OCI-LY1 (cell line): Measurements from ENCODE around the gene S100A9.

Source experiments
- H2AFZ ChIP-seq: fragments of 200-600 bp; sonication (generic), shearing (Covaris generic); 2 replicates; pipeline ENCODE4 v1.6.0; 2014; ENCODE audit warnings: antibody characterized with exemption, mild to moderate bottlenecking, low read length
- H3F3A ChIP-seq: fragments of 200-600 bp; sonication (generic), shearing (Covaris generic); 2 replicates; pipeline ENCODE4 v1.6.0; 2014; ENCODE audit warnings: mild to moderate bottlenecking, antibody characterized with exemption, low read length, moderate library complexity; ENCODE audit not compliant: insufficient read depth
- H3K27ac ChIP-seq: fragments of 200-600 bp; sonication (generic); 2 replicates; pipeline ENCODE4 v1.5.1; 2014; ENCODE audit warnings: low read length, mixed run types, mild to moderate bottlenecking, low read depth; ENCODE audit not compliant: poor library complexity, severe bottlenecking
- H3K27me3 ChIP-seq: fragments of 200-600 bp; sonication (generic); 2 replicates; pipeline ENCODE4 v1.6.0; 2014; ENCODE audit warnings: antibody characterized with exemption, mild to moderate bottlenecking, low read length, moderate library complexity; ENCODE audit not compliant: insufficient read depth
- H3K36me3 ChIP-seq: fragments of 200-600 bp; sonication (generic); 2 replicates; pipeline ENCODE4 v1.6.1; 2014; ENCODE audit warnings: mild to moderate bottlenecking, antibody characterized with exemption, low read length, moderate library complexity, mixed read lengths; ENCODE audit not compliant: insufficient read depth
- H3K4me1 ChIP-seq: fragments of 200-600 bp; sonication (generic); 2 replicates; pipeline ENCODE4 v1.5.1; 2014; ENCODE audit warnings: mild to moderate bottlenecking, low read length, moderate library complexity; ENCODE audit not compliant: insufficient read depth, severe bottlenecking
- H3K4me2 ChIP-seq: fragments of 200-600 bp; sonication (generic), shearing (Covaris generic); 2 replicates; pipeline ENCODE4 v1.6.1; 2014; ENCODE audit warnings: low read length
- H3K4me3 ChIP-seq: fragments of 200-600 bp; sonication (generic); 2 replicates; pipeline ENCODE4 v1.5.1; 2014; ENCODE audit warnings: low read length, low read depth, mild to moderate bottlenecking, mixed read lengths; ENCODE audit not compliant: poor library complexity, severe bottlenecking
- H3K79me2 ChIP-seq: fragments of 200-600 bp; shearing (Covaris generic); 2 replicates; pipeline ENCODE4 v1.6.1; 2016; ENCODE audit warnings: mixed run types, low read length, mixed read lengths; ENCODE audit not compliant: insufficient read depth
- H3K9ac ChIP-seq: fragments of 200-600 bp; sonication (generic), shearing (Covaris generic); 2 replicates; pipeline ENCODE4 v1.6.1; 2014; ENCODE audit warnings: mild to moderate bottlenecking, low read length, mixed read lengths
- H3K9me2 ChIP-seq: fragments of 200-600 bp; sonication (generic), shearing (Covaris generic); 2 replicates; pipeline ENCODE4 v1.6.1; 2014; ENCODE audit warnings: low read depth, mild to moderate bottlenecking, low read length, mixed read lengths
- H3K9me3 ChIP-seq: fragments of 200-600 bp; shearing (Covaris generic); 2 replicates; pipeline ENCODE4 v1.6.1; 2014; ENCODE audit warnings: low read length, mixed read lengths
- H4K20me1 ChIP-seq: fragments of 200-600 bp; sonication (generic), shearing (Covaris generic); 2 replicates; pipeline ENCODE4 v1.6.0; 2016; ENCODE audit warnings: mild to moderate bottlenecking, low read length; ENCODE audit not compliant: insufficient read depth
- EZH2 ChIP-seq: fragments of 200-600 bp; sonication (generic), shearing (Covaris generic); IDR thresholded peaks from 2 replicates; pipeline ENCODE4 v1.8.0; 2017; ENCODE audit warnings: borderline replicate concordance, mixed run types, mild to moderate bottlenecking, antibody characterized with exemption, low read length, moderate library complexity, mixed read lengths
- TF ChIP-seq, protein P1 (sequence below): fragments of 200-600 bp; sonication (generic), shearing (Covaris generic); IDR thresholded peaks from 2 replicates; pipeline ENCODE4 v1.5.1; 2017; ENCODE audit warnings: mild to moderate bottlenecking, antibody characterized with exemption, low read length, moderate library complexity, mixed read lengths

S100A9 gene

DNA sequence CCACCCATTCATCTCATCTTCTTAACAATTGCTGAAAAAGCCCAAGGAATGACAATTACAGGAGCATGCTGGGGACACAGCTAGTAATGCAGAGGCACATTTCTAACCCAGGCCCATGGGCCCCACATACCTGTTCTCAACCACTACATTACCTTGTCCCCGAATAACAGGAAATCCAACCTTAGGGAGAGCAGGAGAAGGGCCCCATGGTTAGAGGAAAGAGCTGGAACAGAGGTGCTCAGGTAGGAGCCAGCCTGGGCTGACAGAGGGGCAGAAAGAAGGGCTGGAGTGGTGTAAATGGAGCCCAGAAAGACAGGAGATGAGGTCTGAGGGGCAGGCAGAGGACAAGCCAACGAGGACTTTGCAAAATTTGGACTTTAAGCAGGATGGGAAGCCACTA lies 44.6 kb downstream of the S100A9 start:
- H3K36me3 ChIP-seq: no peaks in the 10 kb centered on the region
- TF ChIP-seq EZH2: no peak
- TF ChIP-seq, protein P1, sequence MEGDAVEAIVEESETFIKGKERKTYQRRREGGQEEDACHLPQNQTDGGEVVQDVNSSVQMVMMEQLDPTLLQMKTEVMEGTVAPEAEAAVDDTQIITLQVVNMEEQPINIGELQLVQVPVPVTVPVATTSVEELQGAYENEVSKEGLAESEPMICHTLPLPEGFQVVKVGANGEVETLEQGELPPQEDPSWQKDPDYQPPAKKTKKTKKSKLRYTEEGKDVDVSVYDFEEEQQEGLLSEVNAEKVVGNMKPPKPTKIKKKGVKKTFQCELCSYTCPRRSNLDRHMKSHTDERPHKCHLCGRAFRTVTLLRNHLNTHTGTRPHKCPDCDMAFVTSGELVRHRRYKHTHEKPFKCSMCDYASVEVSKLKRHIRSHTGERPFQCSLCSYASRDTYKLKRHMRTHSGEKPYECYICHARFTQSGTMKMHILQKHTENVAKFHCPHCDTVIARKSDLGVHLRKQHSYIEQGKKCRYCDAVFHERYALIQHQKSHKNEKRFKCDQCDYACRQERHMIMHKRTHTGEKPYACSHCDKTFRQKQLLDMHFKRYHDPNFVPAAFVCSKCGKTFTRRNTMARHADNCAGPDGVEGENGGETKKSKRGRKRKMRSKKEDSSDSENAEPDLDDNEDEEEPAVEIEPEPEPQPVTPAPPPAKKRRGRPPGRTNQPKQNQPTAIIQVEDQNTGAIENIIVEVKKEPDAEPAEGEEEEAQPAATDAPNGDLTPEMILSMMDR: no peak
- H3K4me2 ChIP-seq: no peak overlapping the region
- no peaks in the 10 kb centered on the region for H3K9me3 ChIP-seq
- H3K9me2 ChIP-seq: no peaks in the 10 kb centered on the region
- no peaks in the 10 kb centered on the region for H3F3A ChIP-seq
- no peaks in the 10 kb centered on the region for H3K4me1 ChIP-seq
- no peaks in the 10 kb centered on the region for H3K79me2 ChIP-seq
- peaks cover 8% of the 10 kb centered on the region; the same call in 1 of the 2 replicates for H3K27me3 ChIP-seq
- no peak overlapping the region for H3K4me3 ChIP-seq
- no peak overlapping the region for H3K9ac ChIP-seq
- H2AFZ ChIP-seq: no peak overlapping the region
- H4K20me1 ChIP-seq: no peaks in the 10 kb centered on the region
- H3K27ac ChIP-seq: no peak overlapping the region

DNA sequence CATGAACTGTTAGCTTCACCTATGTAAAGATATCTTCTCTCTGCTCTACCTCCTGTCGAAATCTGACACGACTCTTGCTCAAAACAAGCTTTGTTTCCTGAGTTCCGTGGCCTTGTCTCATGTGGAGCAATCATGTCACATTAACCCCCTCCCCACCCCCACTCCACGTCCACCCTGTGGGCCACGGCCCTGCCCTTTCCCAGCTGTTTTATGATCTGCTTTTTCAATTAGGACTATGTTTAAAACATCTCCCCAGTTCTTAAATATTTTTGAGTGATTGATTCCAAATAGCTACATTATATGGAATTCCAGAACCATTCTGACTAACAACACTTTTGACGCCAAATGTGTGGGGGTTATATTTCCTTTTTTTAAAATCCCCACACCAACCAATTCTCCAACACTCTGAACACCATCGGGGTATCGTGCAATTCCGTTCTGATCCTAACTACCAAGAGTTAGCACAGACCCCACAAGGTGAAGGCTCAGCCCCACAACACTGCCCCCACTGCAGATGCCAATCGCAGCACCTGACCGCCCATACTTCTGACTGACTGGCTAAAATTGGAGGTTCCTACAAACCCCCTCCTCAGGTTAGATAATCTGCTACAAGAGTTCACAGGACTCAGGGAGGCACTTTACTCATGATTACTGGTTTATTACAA lies 45.9 kb downstream of the S100A9 start:
- Histone ChIP-seq H3K4me3 (no peak overlapping the region), H3F3A (no peaks in the 10 kb centered on the region), H3K79me2 (no peaks in the 10 kb centered on the region), H3K4me1 (no peaks in the 10 kb centered on the region), H3K9me2 (no peaks in the 10 kb centered on the region), H3K27ac (no peak overlapping the region), H3K9ac (no peak overlapping the region), H3K27me3 (peaks cover 8% of the 10 kb centered on the region; the same call in 1 of the 2 replicates), H2AFZ (no peak overlapping the region), H3K36me3 (no peaks in the 10 kb centered on the region), H4K20me1 (no peaks in the 10 kb centered on the region), H3K4me2 (no peak overlapping the region), H3K9me3 (no peaks in the 10 kb centered on the region)
- TF ChIP-seq EZH2: no peak
- TF ChIP-seq, protein P1: no peak

DNA sequence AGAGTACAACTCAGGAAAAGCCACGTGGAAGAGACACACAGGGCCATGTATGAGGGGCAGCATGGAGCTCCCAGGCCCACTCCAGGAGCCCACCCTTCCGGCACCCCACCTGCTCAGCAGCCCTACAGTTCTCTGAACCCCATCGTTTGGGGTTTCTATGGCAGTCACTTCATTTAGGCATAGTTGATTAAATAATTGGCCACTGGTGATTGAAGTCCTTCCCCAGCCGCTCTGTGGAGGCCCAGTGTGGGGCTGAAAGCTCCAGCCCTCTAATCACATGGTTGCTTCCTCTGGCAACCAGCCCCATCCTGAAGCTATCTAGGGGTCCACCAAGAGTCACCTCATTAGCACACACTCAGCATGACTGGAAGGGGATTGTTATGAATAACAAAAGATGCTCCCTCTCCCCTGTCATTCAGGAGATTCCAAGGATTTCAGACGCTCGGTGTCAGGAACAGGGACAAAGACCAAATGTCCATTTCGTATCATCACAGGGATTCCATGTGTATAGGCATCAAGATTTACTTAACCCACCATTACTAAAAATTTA lies 46.5 kb downstream of the S100A9 start:
- no peak overlapping the region for H2AFZ ChIP-seq
- H3K4me2 ChIP-seq: no peak overlapping the region
- H3K27ac ChIP-seq: no peak overlapping the region
- H3F3A ChIP-seq: no peaks in the 10 kb centered on the region
- H3K36me3 ChIP-seq: no peaks in the 10 kb centered on the region
- no peaks in the 10 kb centered on the region for H3K9me3 ChIP-seq
- no peaks in the 10 kb centered on the region for H4K20me1 ChIP-seq
- no peaks in the 10 kb centered on the region for H3K79me2 ChIP-seq
- H3K4me1 ChIP-seq: no peaks in the 10 kb centered on the region
- TF ChIP-seq, protein P1: no peak
- TF ChIP-seq EZH2: no peak
- H3K9me2 ChIP-seq: no peaks in the 10 kb centered on the region
- peaks cover 8% of the 10 kb centered on the region; the same call in 1 of the 2 replicates for H3K27me3 ChIP-seq
- H3K9ac ChIP-seq: no peak overlapping the region
- no peak overlapping the region for H3K4me3 ChIP-seq
